ENCODE data around the gene TMEM126A. TPM values are rescaled to one million over a fixed set of nuclear protein-coding genes. Genes with fewer than 3 reads are reported as not detected.
"Not testable (repeated sequence)": the region's sequence is repeated elsewhere in the genome, so short reads cannot be mapped to it uniquely, and the experiment has no call there.

TMEM126A gene
- total RNA-seq, 1 experiment from 2014 or later: 50.9 TPM

GRCh38 chr11:85608621-85609020, 39.1 kb upstream of the TMEM126A start:
- BruUV-seq (replicated peaks); H3K9me3 ChIP-seq (ENCODE audit: control insufficient read depth, insufficient read depth, low read depth, low read length); POLR2A ChIA-PET; in situ Hi-C loops (cut with HindIII; ENCODE audit: low pct_unique_long_range_greater_than_20kb, low sequenced_read_pairs); intact Hi-C loops (cut with micrococcal nuclease; ENCODE audit: unreplicated experiment); DNase-seq (ENCODE audit: low read depth, low spot score); H3K27me3 ChIP-seq (ENCODE audit: control insufficient read depth, insufficient read depth, low read length); H3K36me3 ChIP-seq (ENCODE audit: control insufficient read depth, insufficient read depth, low read length); H3K4me3 ChIP-seq (ENCODE audit: low read depth in 2 of 2, low read length in 2 of 2); ATAC-seq; H3K27ac ChIP-seq (ENCODE audit: low read length); H3K4me1 ChIP-seq (ENCODE audit: control insufficient read depth, insufficient read depth, low read length): not testable (repeated sequence)
- CTCF ChIA-PET: interaction anchor here (0.6 kb wide), 1 partner anchor 1906 kb away, joined by 4 read pairs; no protein-coding TSS in a partner anchor

DNA sequence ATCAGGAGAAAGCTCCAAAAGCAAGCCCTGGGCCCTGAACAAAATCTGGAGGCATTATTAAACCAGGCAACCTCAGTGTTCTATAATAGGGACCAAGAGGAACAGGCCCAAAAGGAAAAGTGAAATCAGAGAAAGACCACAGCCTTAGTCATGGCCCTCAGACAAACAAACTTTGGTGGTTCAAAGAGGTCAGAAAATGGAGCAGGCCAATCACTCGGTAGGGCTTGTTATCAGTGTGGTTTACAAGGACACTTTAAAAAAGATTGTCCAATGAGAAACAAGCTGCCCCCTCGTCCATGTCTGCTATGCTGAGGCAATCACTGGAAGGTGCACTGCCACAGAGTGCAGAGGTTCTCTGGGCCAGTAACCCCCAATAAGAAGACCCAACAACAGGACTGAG, 38.5 kb upstream of the TMEM126A start:
- H3K36me3 ChIP-seq (ENCODE audit: control insufficient read depth, insufficient read depth, low read length); POLR2A ChIA-PET; ATAC-seq; H3K27me3 ChIP-seq (ENCODE audit: control insufficient read depth, insufficient read depth, low read length); H3K9me3 ChIP-seq (ENCODE audit: control insufficient read depth, insufficient read depth, low read depth, low read length); in situ Hi-C loops (cut with HindIII; ENCODE audit: low pct_unique_long_range_greater_than_20kb, low sequenced_read_pairs); BruUV-seq (replicated peaks); intact Hi-C loops (cut with micrococcal nuclease; ENCODE audit: unreplicated experiment); H3K27ac ChIP-seq (ENCODE audit: low read length); H3K4me3 ChIP-seq (ENCODE audit: low read depth in 2 of 2, low read length in 2 of 2); H3K4me1 ChIP-seq (ENCODE audit: control insufficient read depth, insufficient read depth, low read length); DNase-seq (ENCODE audit: low read depth, low spot score): not testable (repeated sequence)
- CTCF ChIA-PET: interaction anchor here (0.6 kb wide), 1 partner anchor 1906 kb away, joined by 4 read pairs; no protein-coding TSS in a partner anchor

DNA sequence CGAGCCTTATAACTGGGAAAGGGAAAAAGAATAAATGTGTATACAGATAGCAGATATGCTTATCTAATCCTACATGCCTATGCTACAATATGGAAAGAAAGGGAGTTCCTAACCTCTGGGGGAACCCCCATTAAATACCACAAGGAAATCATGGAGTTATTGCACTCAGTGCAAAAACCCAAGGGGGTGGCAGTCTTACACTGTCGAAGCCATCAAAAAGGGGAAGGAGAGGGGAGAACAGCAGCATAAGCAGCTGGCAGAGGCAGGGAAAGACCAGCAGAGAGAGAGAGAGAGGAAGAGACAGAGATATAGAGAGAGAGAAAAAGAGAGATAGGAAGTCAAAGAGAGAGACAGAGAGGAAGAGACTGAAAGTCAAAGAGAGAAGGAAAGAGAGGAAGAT, 36.1 kb upstream of the TMEM126A start:
- BruUV-seq (replicated peaks); POLR2A ChIA-PET; H3K4me1 ChIP-seq (ENCODE audit: control insufficient read depth, insufficient read depth, low read length); ATAC-seq; H3K27me3 ChIP-seq (ENCODE audit: control insufficient read depth, insufficient read depth, low read length); H3K36me3 ChIP-seq (ENCODE audit: control insufficient read depth, insufficient read depth, low read length); H3K27ac ChIP-seq (ENCODE audit: low read length); H3K9me3 ChIP-seq (ENCODE audit: control insufficient read depth, insufficient read depth, low read depth, low read length); in situ Hi-C loops (cut with HindIII; ENCODE audit: low pct_unique_long_range_greater_than_20kb, low sequenced_read_pairs); H3K4me3 ChIP-seq (ENCODE audit: low read depth in 2 of 2, low read length in 2 of 2); DNase-seq (ENCODE audit: low read depth, low spot score); intact Hi-C loops (cut with micrococcal nuclease; ENCODE audit: unreplicated experiment); CTCF ChIA-PET: not testable (repeated sequence)

DNA sequence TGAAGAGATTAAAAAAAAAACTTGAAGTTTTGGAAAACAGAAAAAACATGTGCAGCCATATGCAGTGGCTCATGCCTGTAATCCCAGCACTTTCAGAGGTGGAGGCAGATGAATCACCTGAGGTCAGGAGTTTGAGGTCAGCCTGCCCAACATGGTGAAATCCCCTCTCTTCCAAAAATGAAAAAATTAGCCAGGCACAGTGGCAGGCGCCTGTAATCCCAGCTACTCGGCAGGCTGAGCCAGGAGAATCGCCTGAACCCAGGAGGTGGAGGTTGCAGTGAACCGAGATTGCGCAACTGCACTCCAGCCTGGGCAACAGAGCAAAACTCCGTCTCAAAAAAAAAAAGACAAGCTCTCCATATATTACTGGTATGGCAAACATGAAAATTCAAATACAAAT, 28.3 kb upstream of the TMEM126A start:
- DNase-seq (ENCODE audit: low read depth, low spot score): no peak
- POLR2A ChIA-PET: no interaction called here

More for the DNA sequence above, 28.3 kb upstream of the TMEM126A start:
- Histone ChIP-seq H3K9me3 (ENCODE audit: control insufficient read depth, insufficient read depth, low read depth, low read length) (no peaks in the 10 kb centered on the region), H3K27ac (ENCODE audit: low read length) (no peak overlapping the region), H3K27me3 (ENCODE audit: control insufficient read depth, insufficient read depth, low read length) (no peaks in the 10 kb centered on the region), H3K36me3 (ENCODE audit: control insufficient read depth, insufficient read depth, low read length) (no peaks in the 10 kb centered on the region), H3K4me3 (ENCODE audit: low read depth in 2 of 2, low read length in 2 of 2) (no peak overlapping the region), H3K4me1 (ENCODE audit: control insufficient read depth, insufficient read depth, low read length) (peaks cover 1% of the 10 kb centered on the region; the same call in 1 of the 2 replicates)
- intact Hi-C loops (cut with micrococcal nuclease; ENCODE audit: unreplicated experiment): no loop called here
- ATAC-seq: no peak
- no TSS peak for BruUV-seq (replicated peaks)
- in situ Hi-C loops (cut with HindIII; ENCODE audit: low pct_unique_long_range_greater_than_20kb, low sequenced_read_pairs): no loop called here
- no peak for TF ChIP-seq SIN3A (IDR thresholded peaks at IDR 0.05; ENCODE audit: borderline replicate concordance, insufficient read depth, low read depth, low read length)
- no peak for TF ChIP-seq POLR2AphosphoS5 (IDR thresholded peaks at IDR 0.05; ENCODE audit: low read depth, low read length)
- TF ChIP-seq CTCF (IDR thresholded peaks at IDR 0.05): no peak
- no peak for TF ChIP-seq TCF7L2 (IDR thresholded peaks at IDR 0.05; ENCODE audit: low read depth, low read length)
- TF ChIP-seq REST (IDR thresholded peaks at IDR 0.05; ENCODE audit: insufficient read depth in 1 of 2, low read depth in 2 of 2, low read length in 1 of 2): no peak
- CTCF ChIA-PET: no interaction called here

Data from Panc1 (cell line).